IMR-90 (cell line): ENCODE data around the gene TFEB. TPM values are rescaled to one million over a fixed set of nuclear protein-coding genes. Genes with fewer than 3 reads are reported as not detected.

Experiments used
- ATAC-seq: fragments of 200-7000 bp; cut with Tn5 transposase; 2 replicates; pipeline ENCODE4 v1.9.1; 2020; ENCODE audit warnings: low read depth, mild to moderate bottlenecking, moderate library complexity
- BruUV-seq: library from RNA; stranded (reverse); fragments of 400-500 nt; replicated peaks from 2 replicates; lab custom pipeline; 2021; lab: Mats Ljungman, UMichigan
- CTCF ChIA-PET: fragments of 300-600 bp; formaldehyde crosslinking; extraction: SDS; loops from one replicate; lab custom pipeline; 2021; ENCODE audit warnings: antibody characterized with exemption; lab: Yijun Ruan, JAX
- POLR2A ChIA-PET: fragments of 300-600 bp; sonication (Branson Sonifier 250); formaldehyde crosslinking; loops from one replicate; lab custom pipeline; 2022; ENCODE audit warnings: antibody characterized with exemption; ENCODE audit not compliant: unreplicated experiment; lab: Charles Lee
- DNase-seq: peaks from one replicate; pipeline ENCODE4 v3.0.0; 2013
- H2AFZ ChIP-seq: replicated peaks from 2 replicates; pipeline ENCODE3; 2013; ENCODE audit warnings: low read length, mild to moderate bottlenecking; ENCODE audit not compliant: poor library complexity
- H2AK5ac ChIP-seq: 2 replicates; pipeline ENCODE4 v1.6.1; 2013; ENCODE audit warnings: low read depth, low read length, inconsistent platforms
- H2AK9ac ChIP-seq: replicated peaks from 2 replicates; pipeline ENCODE3; 2013; ENCODE audit warnings: mild to moderate bottlenecking, low read depth, low read length, moderate library complexity; ENCODE audit not compliant: poor library complexity
- H2BK120ac ChIP-seq: 2 replicates; pipeline ENCODE4 v1.6.1; 2013; ENCODE audit warnings: low read depth, low read length, inconsistent platforms
- H2BK15ac ChIP-seq: 3 replicates; pipeline ENCODE4 v1.6.1; 2013; ENCODE audit warnings: low read depth, low read length, inconsistent platforms
- H2BK20ac ChIP-seq: 2 replicates; pipeline ENCODE4 v1.6.1; 2013; ENCODE audit warnings: low read depth, mild to moderate bottlenecking, inconsistent platforms, low read length, moderate library complexity
- H2BK5ac ChIP-seq: 2 replicates; pipeline ENCODE4 v1.6.1; 2013; ENCODE audit warnings: mild to moderate bottlenecking, low read depth, low read length, inconsistent platforms; ENCODE audit not compliant: poor library complexity, severe bottlenecking
- H3K14ac ChIP-seq: replicated peaks from 2 replicates; pipeline ENCODE4 v1.6.1; 2013; ENCODE audit warnings: low read depth, low read length, inconsistent platforms
- H3K18ac ChIP-seq: 2 replicates; pipeline ENCODE4 v1.6.1; 2013; ENCODE audit warnings: low read depth, low read length, control low read depth
- H3K23ac ChIP-seq: 2 replicates; pipeline ENCODE4 v1.6.1; 2013; ENCODE audit warnings: low read depth, low read length, inconsistent platforms
- H3K27ac ChIP-seq: 2 replicates; pipeline ENCODE4 v1.5.1; 2013; ENCODE audit warnings: mild to moderate bottlenecking, control low read depth, low read length; ENCODE audit not compliant: insufficient read depth
- H3K27me3 ChIP-seq: 2 replicates; pipeline ENCODE4 v1.6.1; 2013; ENCODE audit warnings: low read length; ENCODE audit not compliant: control insufficient read depth, insufficient read depth
- H3K36me3 ChIP-seq: 2 replicates; pipeline ENCODE4 v1.6.1; 2013; ENCODE audit warnings: low read length, mixed read lengths; ENCODE audit not compliant: control insufficient read depth, insufficient read depth
- H3K4ac ChIP-seq: 2 replicates; pipeline ENCODE4 v1.6.1; 2013; ENCODE audit warnings: low read depth, low read length, inconsistent platforms
- H3K4me1 ChIP-seq: 2 replicates; pipeline ENCODE4 v1.6.1; 2013; ENCODE audit warnings: low read length, mixed read lengths; ENCODE audit not compliant: control insufficient read depth, insufficient read depth
- H3K4me2 ChIP-seq: 2 replicates; pipeline ENCODE4 v1.6.1; 2013; ENCODE audit warnings: low read depth, mild to moderate bottlenecking, control low read depth, low read length, moderate library complexity
- H3K4me3 ChIP-seq: 2 replicates; pipeline ENCODE4 v1.5.1; 2013; ENCODE audit warnings: low read depth, mild to moderate bottlenecking, control low read depth, low read length, moderate library complexity; ENCODE audit not compliant: insufficient read depth
- H3K56ac ChIP-seq: 2 replicates; pipeline ENCODE4 v1.6.1; 2013; ENCODE audit warnings: low read length, inconsistent platforms; ENCODE audit not compliant: insufficient read depth; ENCODE audit errors: extremely low read depth
- H3K79me1 ChIP-seq, 2 experiments: 2 replicates each; pipeline ENCODE4 v1.6.1; 2013; ENCODE audit warnings: low read length in 2 of 2, inconsistent platforms in 1 of 2, low read depth in 1 of 2
- H3K9ac ChIP-seq: 2 replicates; pipeline ENCODE4 v1.6.1; 2013; ENCODE audit warnings: low read depth, low read length, control low read depth
- H3K9me1 ChIP-seq: 2 replicates; pipeline ENCODE4 v1.6.1; 2013; ENCODE audit warnings: low read length, inconsistent platforms; ENCODE audit not compliant: insufficient read depth
- H3K9me3 ChIP-seq: 2 replicates; pipeline ENCODE4 v1.6.1; 2013; ENCODE audit warnings: low read length; ENCODE audit not compliant: control insufficient read depth, insufficient read depth
- H4K20me1 ChIP-seq: 2 replicates; pipeline ENCODE4 v1.6.1; 2013; ENCODE audit warnings: low read length, inconsistent platforms; ENCODE audit not compliant: insufficient read depth
- H4K5ac ChIP-seq: 2 replicates; pipeline ENCODE4 v1.6.1; 2013; ENCODE audit warnings: mild to moderate bottlenecking, low read depth, low read length, control low read depth
- H4K8ac ChIP-seq, 2 experiments: 2 replicates each; pipeline ENCODE4 v1.6.1; 2013; ENCODE audit warnings: low read depth in 2 of 2, low read length in 2 of 2, control low read depth in 1 of 2, inconsistent platforms in 1 of 2
- H4K91ac ChIP-seq: 2 replicates; pipeline ENCODE4 v1.6.1; 2013; ENCODE audit warnings: low read depth, low read length, inconsistent platforms; ENCODE audit not compliant: insufficient read depth
- BHLHE40 ChIP-seq: fragments of 150-350 bp; IDR thresholded peaks from 2 replicates; pipeline ENCODE4 v1.6.1; 2016; ENCODE audit warnings: mild to moderate bottlenecking, low read depth, low read length
- CEBPB ChIP-seq: IDR thresholded peaks from 2 replicates; pipeline ENCODE4 v1.6.1; 2012; ENCODE audit warnings: low read depth, low read length, improper control_type of control experiment
- CHD1 ChIP-seq: IDR thresholded peaks from 2 replicates; pipeline ENCODE4 v1.6.1; 2012; ENCODE audit warnings: low read depth, low read length, improper control_type of control experiment
- FOS ChIP-seq: fragments of 150-350 bp; IDR thresholded peaks from 2 replicates; pipeline ENCODE4 v1.6.1; 2016; ENCODE audit warnings: low read depth, low read length
- MAFK ChIP-seq: IDR thresholded peaks from 2 replicates; pipeline ENCODE4 v1.6.1; 2012; ENCODE audit warnings: low read depth, low read length, improper control_type of control experiment
- MAZ ChIP-seq: IDR thresholded peaks from 2 replicates; pipeline ENCODE4 v1.6.1; 2012; ENCODE audit warnings: low read depth, mild to moderate bottlenecking, low read length, improper control_type of control experiment, moderate library complexity, borderline replicate concordance
- MXI1 ChIP-seq: IDR thresholded peaks from 2 replicates; pipeline ENCODE4 v1.6.1; 2012; ENCODE audit warnings: low read depth, mild to moderate bottlenecking, low read length, moderate library complexity, borderline replicate concordance
- NFE2L2 ChIP-seq: fragments of 150-350 bp; IDR thresholded peaks from 2 replicates; pipeline ENCODE4 v1.6.1; 2016; ENCODE audit warnings: low read depth, mild to moderate bottlenecking, low read length
- POLR2A ChIP-seq: IDR thresholded peaks from 2 replicates; pipeline ENCODE4 v1.6.1; 2012; ENCODE audit warnings: mild to moderate bottlenecking, low read depth, low read length
- RAD21 ChIP-seq: IDR thresholded peaks from 2 replicates; pipeline ENCODE4 v1.6.1; 2012; ENCODE audit warnings: low read length, improper control_type of control experiment
- RFX5 ChIP-seq: IDR thresholded peaks from 2 replicates; pipeline ENCODE4 v1.8.0; 2012; ENCODE audit warnings: low read depth, mild to moderate bottlenecking, low read length, moderate library complexity
- SMC3 ChIP-seq: fragments of 150-350 bp; IDR thresholded peaks from 2 replicates; pipeline ENCODE4 v1.6.1; 2016; ENCODE audit warnings: low read depth, mild to moderate bottlenecking, antibody characterized with exemption, low read length, moderate library complexity
- WGBS, 2 experiments: methylation state at CpG; one replicate each; pipeline versions ENCODE4 v1.1.5 to v1.1.7; 2013; ENCODE audit warnings: missing lambda C conversion rate in 2 of 2; ENCODE audit not compliant: insufficient read length in 1 of 2; ENCODE audit errors: extremely low coverage in 2 of 2; 5-methylcytosine and 5-hydroxymethylcytosine counted together
- dilution Hi-C: fragments of 300-500 bp; cut with HindIII; formaldehyde crosslinking; loops from one replicate; pipeline ENCODE4 v1.14.3; 2018; ENCODE audit warnings: low sequenced_read_pairs; ENCODE audit not compliant: unreplicated experiment
- in situ Hi-C: fragments of 300-500 bp; cut with MboI; formaldehyde crosslinking; loops from 3 replicates; pipeline ENCODE4 v1.14.3; 2019; ENCODE audit warnings: low sequenced_read_pairs, inconsistent platforms, mixed read lengths
- intact Hi-C: fragments of 100-400 bp; cut with micrococcal nuclease; formaldehyde crosslinking; loops from 2 replicates; pipeline ENCODE4 v1.10.0; 2022
- polyA plus RNA-seq, 3 experiments: library from polyadenylated mRNA; depleted of rRNA; stranded (reverse); fragments of >200 nt; gene quantifications; 2 replicates each; pipeline ENCODE4 v1.2.3, GENCODE V29; 2012; ENCODE audit warnings: low replicate concordance in 1 of 3
- total RNA-seq: library from RNA; depleted of rRNA; stranded (reverse); fragments of >200 nt; gene quantifications from 2 replicates; pipeline ENCODE4 v1.2.3, GENCODE V29; 2012
- TF ChIP-seq, protein P1 (sequence below): fragments of 150-350 bp; IDR thresholded peaks from 2 replicates; pipeline ENCODE4 v1.6.1; 2016; ENCODE audit warnings: low read depth, mild to moderate bottlenecking, low read length, moderate library complexity, borderline replicate concordance
- TF ChIP-seq, protein P2 (sequence below): conservative IDR thresholded peaks from 2 replicates; pipeline ENCODE4 v1.5.1; 2012; ENCODE audit warnings: mild to moderate bottlenecking, low read depth, low read length, improper control_type of control experiment
- TF ChIP-seq, protein P3 (sequence below): fragments of 150-350 bp; IDR thresholded peaks from 2 replicates; pipeline ENCODE4 v1.6.1; 2017; ENCODE audit warnings: mild to moderate bottlenecking, antibody characterized with exemption, low read length, low read depth

TFEB gene
- total and polyA plus RNA-seq, 2 of the 4 experiments (the other 2 are of a cell fraction), result 4.5 to 4.9 TPM

DNA sequence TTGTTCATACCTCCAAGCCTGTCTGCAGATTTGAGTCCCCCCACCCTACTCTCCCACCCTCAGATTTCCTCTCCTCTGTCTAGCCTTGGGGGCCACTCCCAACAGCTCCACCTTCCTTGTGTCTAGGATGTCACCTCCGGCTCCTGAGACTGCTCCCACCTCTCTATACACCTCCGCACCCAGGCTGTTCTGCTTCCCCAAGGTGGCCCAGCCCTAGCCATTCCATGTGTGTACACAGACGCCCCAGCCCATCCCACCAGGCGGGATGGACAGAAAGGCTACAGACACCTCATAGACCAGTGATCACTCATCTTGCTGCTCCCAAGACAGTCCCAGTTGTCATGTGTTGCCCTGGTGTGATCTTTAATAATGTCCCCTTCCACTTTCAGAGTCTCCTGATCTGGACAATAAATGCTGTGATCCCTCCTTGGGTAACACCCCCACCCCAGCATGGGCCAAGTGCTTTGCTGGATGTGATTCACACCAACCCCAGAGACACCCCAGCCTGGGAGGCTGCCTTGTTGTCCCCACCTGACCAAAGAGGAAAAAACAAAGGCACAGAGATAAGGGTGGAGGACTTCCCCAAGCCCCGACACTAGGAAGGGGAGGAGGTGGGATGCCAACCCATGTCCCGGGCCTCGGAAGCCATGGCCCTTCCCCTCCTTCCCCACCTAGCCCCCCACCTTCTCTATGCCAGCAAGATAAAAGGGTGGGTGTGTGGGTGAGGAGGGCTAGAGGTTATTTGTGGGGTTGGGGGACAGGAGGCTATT, 61.0 kb downstream of the TFEB start:
- H3K4me1 ChIP-seq, result no peaks in the 10 kb centered on the region
- no peak overlapping the region for H3K4me2 ChIP-seq
- TF ChIP-seq, protein P1, sequence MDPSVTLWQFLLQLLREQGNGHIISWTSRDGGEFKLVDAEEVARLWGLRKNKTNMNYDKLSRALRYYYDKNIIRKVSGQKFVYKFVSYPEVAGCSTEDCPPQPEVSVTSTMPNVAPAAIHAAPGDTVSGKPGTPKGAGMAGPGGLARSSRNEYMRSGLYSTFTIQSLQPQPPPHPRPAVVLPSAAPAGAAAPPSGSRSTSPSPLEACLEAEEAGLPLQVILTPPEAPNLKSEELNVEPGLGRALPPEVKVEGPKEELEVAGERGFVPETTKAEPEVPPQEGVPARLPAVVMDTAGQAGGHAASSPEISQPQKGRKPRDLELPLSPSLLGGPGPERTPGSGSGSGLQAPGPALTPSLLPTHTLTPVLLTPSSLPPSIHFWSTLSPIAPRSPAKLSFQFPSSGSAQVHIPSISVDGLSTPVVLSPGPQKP, result no peak
- TF ChIP-seq RAD21 (no peak), BHLHE40 (no peak), SMC3 (no peak), POLR2A (no peak), MAFK (no peak), CEBPB (no peak), CHD1 (no peak), FOS (no peak), MXI1 (no peak), MAZ (no peak), RFX5 (no peak), NFE2L2 (no peak)
- TF ChIP-seq, protein P2, sequence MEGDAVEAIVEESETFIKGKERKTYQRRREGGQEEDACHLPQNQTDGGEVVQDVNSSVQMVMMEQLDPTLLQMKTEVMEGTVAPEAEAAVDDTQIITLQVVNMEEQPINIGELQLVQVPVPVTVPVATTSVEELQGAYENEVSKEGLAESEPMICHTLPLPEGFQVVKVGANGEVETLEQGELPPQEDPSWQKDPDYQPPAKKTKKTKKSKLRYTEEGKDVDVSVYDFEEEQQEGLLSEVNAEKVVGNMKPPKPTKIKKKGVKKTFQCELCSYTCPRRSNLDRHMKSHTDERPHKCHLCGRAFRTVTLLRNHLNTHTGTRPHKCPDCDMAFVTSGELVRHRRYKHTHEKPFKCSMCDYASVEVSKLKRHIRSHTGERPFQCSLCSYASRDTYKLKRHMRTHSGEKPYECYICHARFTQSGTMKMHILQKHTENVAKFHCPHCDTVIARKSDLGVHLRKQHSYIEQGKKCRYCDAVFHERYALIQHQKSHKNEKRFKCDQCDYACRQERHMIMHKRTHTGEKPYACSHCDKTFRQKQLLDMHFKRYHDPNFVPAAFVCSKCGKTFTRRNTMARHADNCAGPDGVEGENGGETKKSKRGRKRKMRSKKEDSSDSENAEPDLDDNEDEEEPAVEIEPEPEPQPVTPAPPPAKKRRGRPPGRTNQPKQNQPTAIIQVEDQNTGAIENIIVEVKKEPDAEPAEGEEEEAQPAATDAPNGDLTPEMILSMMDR, result no peak
- TF ChIP-seq, protein P3, sequence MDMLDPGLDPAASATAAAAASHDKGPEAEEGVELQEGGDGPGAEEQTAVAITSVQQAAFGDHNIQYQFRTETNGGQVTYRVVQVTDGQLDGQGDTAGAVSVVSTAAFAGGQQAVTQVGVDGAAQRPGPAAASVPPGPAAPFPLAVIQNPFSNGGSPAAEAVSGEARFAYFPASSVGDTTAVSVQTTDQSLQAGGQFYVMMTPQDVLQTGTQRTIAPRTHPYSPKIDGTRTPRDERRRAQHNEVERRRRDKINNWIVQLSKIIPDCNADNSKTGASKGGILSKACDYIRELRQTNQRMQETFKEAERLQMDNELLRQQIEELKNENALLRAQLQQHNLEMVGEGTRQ, result no peak
- H3K9me3 ChIP-seq, result no peaks in the 10 kb centered on the region
- no peak overlapping the region for H2BK20ac ChIP-seq
- no peak overlapping the region for H2AK9ac ChIP-seq
- H4K8ac ChIP-seq, result no peak overlapping the region
- H3K79me1 ChIP-seq, result no peaks in the 10 kb centered on the region
- no peaks in the 10 kb centered on the region for H3K36me3 ChIP-seq
- H3K27ac ChIP-seq, result no peak overlapping the region
- H3K56ac ChIP-seq, result no peak overlapping the region
- H3K4ac ChIP-seq, result no peak overlapping the region
- H2BK120ac ChIP-seq, result no peak overlapping the region
- no peak overlapping the region for H4K5ac ChIP-seq
- no peak overlapping the region for H3K4me3 ChIP-seq
- no peak overlapping the region for H2AFZ ChIP-seq
- H2BK15ac ChIP-seq, result no peak overlapping the region
- ATAC-seq (no peak), DNase-seq (no peak)
- no peak overlapping the region for H4K91ac ChIP-seq
- H3K27me3 ChIP-seq, result peaks cover 42% of the 10 kb centered on the region
- dilution Hi-C loops, result no loop called here
- POLR2A ChIA-PET, result no interaction called here
- H3K9ac ChIP-seq, result no peak overlapping the region
- BruUV-seq, result no TSS peak
- CTCF ChIA-PET, result no interaction called here
- no peak overlapping the region for H2BK5ac ChIP-seq
- intact Hi-C loops, result no loop called here
- in situ Hi-C loops, result no loop called here
- no peaks in the 10 kb centered on the region for H4K20me1 ChIP-seq
- H3K23ac ChIP-seq, result no peak overlapping the region
- H3K14ac ChIP-seq, result no peak overlapping the region
- WGBS, 2 experiments, result 62% methylated on average over 2 of the region's 7 CpGs; no CpG with 5 or more reads in 1 of the 2 experiments
- H3K18ac ChIP-seq, result no peak overlapping the region
- H2AK5ac ChIP-seq, result no peak overlapping the region
- H3K9me1 ChIP-seq, result no peaks in the 10 kb centered on the region; the same call in 1 of the 2 replicates
